GM12874 (cell line): ENCODE measurements around the gene CCDC88B.

ENCODE experiments used
- TF ChIP-seq, protein P1 (sequence below): IDR thresholded peaks from 2 replicates; pipeline ENCODE4 v1.5.1; 2011; ENCODE audit warnings: low read depth, mild to moderate bottlenecking, control low read depth, low read length, moderate library complexity; ENCODE audit not compliant: insufficient read depth

CCDC88B gene

DNA sequence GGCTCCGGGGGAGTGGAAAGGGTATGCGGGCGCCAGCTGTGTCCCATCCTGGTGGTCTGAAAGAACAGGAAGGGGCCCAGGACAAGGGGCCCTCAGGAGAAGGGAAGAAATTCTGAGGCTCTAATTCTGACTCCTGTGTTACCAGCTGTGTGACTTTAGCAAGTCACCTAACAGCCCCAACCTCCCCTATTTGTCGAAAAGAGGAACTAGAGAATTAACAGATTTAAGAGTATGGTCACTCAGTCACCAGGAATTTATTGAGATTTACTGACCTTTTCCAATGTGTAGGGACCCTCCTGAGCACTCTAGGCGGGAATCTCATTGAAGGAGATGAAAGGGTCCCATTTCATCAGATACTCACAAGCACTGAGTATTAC lies 33.6 kb downstream of the CCDC88B start:
- TF ChIP-seq, protein P1, sequence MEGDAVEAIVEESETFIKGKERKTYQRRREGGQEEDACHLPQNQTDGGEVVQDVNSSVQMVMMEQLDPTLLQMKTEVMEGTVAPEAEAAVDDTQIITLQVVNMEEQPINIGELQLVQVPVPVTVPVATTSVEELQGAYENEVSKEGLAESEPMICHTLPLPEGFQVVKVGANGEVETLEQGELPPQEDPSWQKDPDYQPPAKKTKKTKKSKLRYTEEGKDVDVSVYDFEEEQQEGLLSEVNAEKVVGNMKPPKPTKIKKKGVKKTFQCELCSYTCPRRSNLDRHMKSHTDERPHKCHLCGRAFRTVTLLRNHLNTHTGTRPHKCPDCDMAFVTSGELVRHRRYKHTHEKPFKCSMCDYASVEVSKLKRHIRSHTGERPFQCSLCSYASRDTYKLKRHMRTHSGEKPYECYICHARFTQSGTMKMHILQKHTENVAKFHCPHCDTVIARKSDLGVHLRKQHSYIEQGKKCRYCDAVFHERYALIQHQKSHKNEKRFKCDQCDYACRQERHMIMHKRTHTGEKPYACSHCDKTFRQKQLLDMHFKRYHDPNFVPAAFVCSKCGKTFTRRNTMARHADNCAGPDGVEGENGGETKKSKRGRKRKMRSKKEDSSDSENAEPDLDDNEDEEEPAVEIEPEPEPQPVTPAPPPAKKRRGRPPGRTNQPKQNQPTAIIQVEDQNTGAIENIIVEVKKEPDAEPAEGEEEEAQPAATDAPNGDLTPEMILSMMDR = no peak

GRCh38 chr11:64376071-64376470 lies 36.1 kb downstream of the CCDC88B start:
- TF ChIP-seq, protein P1 = no peak

- TF ChIP-seq, protein P1 = no peak
Observed at GRCh38 chr11:64378335-64378880, 38.4 kb downstream of the CCDC88B start.

- TF ChIP-seq, protein P1 = no peak
Observed at GRCh38 chr11:64379160-64379559, 39.2 kb downstream of the CCDC88B start.

GRCh38 chr11:64379817-64380709 lies 40.1 kb downstream of the CCDC88B start:
- TF ChIP-seq, protein P1 = no peak

DNA sequence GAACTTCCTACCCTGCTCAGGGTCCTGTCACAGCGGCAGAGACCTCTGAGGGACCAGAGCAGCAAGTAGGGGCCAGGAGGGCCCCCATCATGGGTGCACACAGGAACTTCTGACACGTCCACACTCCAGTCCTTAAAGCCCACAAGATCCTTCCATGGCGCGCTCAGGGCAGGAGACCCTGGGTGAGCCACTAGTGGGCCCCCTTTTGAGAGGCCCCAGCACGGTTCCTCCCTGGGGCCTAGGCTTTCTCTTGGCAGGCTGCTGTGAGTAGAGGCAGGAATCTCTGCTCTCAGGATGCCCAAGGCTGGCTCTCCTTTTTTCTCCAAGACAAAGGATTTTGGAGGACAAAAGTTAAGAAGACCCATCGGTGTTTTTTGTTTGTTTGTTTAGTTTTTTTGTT lies 41.3 kb downstream of the CCDC88B start:
- TF ChIP-seq, protein P1 = no peak

DNA sequence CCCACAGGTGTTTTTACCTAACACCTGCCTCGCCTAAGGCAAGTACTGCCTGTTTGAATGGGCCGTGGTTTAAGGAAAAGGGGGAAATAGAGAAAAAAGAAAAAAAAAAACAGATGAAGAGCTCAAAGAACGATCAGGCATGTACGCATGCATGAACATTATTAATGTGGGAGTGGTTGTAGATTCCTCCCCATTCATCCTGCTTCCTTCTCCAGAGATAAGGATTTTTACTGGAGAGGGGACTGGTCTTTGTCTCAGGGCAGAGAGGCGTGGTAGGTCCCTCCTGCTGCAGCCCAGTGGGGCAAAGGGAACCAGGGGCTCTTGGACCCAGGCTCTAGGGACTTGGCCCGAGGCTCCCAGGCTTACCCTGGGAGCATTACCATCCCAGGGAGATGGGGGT lies 42.0 kb downstream of the CCDC88B start:
- TF ChIP-seq, protein P1 = no peak
